Fibroblast of skin of back (primary cell): Measurements from ENCODE around the gene CASTOR1.

Source experiments
- DNase-seq: peaks from one replicate; pipeline ENCODE4 v3.0.0-alpha.2; 2013

CASTOR1 gene

GRCh38 chr22:30297991-30298701 lies 8.8 kb upstream of the CASTOR1 start:
- DNase-seq = no peak

- DNase-seq = no peak
These were observed 8.1 kb upstream of the CASTOR1 start for GRCh38 chr22:30297276-30297990.

DNA sequence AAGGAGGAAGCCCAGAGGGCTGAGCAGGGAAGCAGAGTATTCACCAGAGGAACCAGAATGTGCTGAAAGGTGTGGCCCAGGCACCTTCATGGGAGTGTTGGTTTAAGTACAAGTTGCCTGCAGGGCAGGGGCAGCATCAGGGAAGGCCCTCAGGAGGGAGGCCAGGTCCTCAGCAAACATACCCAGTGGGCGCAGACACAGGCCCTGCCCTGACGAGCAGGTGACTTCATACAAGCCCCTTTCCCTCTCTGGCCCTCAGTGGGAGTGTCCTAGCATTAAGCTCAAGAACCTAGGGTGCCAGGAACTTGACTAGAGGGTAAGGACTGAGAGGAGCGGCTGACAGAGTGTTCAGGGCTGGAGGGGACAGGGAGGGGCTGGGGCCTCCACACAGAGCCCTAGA lies 7.5 kb upstream of the CASTOR1 start:
- DNase-seq = no peak

DNA sequence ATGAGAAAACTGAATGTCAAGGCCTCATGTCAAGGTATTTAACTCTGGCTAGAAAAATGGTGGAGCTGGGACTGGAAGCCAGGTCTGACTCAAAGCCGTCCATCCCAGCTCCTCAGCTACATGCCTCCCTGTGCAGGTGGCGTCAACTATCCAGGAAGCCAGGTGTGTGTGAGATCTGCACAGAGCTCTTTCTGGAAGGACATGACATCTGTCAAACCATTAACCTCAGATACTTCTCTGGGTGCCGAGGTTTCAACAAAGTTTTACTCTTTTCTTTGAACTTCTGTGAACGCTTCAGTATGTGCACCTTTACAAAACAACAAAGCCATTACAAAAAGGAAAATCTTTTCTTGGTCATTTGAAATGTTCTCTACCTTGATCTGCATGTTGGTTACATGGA lies 7.0 kb upstream of the CASTOR1 start:
- DNase-seq = no peak

DNA sequence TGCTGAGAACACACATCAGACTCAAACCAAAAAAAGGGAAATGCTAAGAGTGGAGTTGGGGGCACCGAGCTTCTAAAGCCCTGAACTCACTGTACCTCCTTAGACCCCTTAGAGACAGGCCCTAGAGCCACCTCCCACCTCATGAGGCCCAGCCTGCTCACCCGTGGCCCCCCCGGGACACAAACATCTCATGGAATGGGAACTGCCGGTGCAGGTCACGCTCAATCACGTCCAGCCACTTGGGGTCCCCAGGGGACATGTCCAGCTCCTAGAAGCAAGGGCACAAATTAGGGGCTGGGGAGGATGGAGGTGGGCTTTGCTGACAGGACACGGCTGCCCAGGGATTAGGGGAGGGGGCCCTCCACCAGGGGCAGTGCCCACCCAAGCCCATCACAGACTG lies 6.3 kb upstream of the CASTOR1 start:
- no peak for DNase-seq

- no peak for DNase-seq
These were observed 5.5 kb upstream of the CASTOR1 start for GRCh38 chr22:30294830-30295229.

GRCh38 chr22:30294066-30294465 lies 4.8 kb upstream of the CASTOR1 start:
- no peak for DNase-seq

DNA sequence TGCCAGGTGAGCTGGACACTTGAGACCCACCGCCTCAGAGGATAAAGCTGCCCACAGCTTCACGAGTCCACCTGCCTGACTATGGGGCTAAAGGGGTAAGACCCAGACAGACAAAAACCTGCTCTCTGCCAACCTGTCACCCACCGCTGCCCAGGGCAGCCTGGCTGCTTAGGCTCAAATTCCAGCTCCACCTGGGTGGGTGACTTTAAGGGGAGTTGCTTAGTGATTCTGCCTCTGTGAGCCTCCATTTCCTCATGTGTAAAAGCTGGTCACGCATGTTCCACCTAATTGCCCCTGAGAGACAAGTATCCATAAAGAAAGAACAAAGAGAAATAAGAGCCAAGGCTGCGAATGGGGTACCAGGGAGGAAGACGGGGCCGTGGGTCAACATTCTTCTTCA lies 3.7 kb upstream of the CASTOR1 start:
- no peak for DNase-seq

DNA sequence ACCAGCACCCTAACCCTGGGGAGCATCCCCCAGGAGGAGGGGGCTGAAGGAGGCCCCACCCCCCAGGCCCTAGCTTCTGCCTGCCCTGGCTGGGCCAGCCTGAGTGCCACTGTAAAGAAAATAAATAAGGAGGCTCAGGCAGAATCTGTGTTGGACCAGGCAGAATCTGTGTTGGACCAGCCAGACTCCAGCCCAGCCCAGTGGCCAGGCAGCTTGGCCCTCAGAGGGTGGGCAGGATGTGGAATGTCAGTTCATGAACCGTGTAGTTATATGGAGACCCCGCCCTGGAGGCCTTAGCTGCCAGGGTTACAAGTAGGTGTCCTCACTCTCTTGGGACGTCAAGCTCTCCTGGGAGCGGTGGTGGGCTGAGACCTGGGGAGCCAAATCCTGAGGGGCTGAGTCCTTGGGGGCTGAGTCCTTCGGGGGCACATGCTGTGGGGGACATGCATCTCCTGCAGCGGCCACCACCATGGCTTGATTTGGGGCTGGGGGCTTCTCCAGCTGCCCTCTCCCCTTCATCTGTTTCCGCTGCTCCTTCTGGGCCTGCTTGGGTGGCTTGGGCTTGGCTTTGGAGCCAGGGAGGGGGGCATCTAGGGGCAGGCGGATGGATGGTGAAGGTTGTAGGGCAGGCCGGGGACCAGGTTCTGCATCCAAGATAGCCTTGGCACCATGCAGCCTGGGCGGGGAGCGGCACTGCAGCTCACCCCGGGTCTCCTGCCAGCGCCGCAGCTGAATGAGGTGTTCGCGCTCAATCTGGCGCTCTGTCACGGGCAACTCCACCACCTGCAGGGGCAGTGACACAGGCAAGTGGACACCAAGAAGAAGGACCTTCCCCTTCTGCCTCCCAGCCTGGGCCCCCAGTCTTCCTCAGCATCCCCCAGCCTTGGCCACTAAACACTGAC lies 3.0 kb upstream of the CASTOR1 start:
- no peak for DNase-seq

DNA sequence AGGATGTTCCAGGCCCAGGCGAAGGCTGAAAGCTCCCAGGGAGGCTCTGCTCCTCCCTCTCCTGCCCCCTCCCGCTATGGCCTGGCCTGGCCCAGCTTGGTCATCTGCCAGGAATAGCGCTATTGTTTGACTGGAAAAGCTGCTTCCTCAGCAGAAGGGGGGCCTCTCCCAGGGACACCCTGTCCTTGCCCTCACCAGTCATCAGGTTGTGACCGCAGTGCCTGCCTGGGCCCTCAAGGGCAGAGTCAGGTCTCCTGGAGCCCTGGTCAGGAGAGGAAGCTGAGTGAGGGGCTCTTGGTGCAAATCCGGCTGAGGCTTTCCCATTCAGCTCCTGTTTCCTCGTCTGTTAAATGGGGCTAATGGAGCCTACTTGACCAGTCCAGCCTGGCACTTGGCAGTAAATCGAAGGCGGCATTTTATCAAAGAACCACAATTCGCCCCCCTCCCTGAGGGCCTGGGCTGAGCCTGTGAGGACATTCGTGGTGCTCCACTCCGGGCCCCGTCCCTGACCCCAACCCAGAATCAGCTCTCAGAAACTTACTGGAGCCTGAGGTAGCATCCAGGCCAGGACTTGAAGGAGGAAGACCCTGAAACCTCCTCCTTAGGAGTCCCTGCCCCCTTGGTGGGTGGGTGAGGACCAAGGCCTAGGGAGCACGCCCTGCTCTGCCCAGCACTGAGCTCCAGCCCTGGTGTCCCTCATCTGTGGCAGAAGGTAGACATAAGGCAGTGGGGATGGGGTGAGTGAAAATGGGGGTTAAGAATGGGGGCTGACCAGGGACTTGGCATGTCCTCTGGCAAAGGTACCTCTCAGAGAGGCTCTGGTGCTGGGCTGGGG lies 2.0 kb upstream of the CASTOR1 start:
- DNase-seq = peak; percentile 77

DNA sequence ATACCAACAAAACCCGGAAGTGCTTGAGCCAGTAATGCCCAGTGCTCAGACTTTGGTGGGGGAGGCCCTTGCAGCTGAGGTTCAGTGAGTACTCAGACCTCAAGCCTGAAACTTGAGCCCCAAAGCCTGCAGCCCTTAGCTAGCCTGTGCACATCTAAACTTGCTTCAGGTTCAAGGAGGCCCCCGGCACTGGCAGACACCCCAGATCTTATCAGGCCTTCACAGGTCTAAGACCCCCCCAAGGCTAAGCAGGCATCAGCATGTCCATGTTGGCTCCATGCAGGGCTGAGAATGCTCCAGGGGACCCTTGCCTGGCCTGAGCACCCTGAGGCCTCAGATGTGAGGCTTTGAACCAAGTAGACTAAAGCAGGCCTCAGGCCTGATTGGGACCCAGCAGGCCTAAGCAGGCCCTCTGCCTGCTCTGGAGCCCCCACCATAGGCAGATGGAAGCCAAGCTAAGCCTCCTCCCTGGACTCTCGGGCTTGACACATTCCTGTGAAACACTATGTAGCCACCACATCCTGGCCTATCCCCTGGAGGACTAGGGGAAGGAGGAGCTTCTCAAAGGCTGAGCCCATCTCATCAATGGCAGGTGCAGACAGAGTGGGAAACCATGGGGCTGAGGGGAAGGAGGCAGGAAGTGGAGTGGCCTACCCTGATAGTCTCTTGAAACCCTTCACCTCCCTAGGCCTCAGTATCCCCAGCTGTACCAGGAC lies 1.2 kb upstream of the CASTOR1 start:
- peak; percentile 89 for DNase-seq

DNA sequence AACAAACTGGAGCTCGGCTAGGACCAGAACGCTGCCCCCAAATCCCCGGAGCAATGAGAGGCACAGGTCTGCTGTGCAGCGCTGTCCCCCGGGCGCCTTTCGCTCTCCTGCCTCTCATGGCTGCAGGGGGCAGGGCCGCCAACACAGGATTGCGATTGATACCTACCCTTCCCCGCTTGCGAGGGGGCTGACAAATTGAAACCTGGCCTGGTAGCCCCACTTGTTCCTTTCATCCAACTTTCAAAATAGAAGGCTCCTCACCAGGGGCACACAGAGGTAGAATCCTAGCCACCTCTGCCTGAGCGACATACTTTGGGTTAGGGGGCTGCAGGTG lies 642 bp upstream of the CASTOR1 start:
- DNase-seq = no peak

GRCh38 chr22:30288419-30289140 lies 725 bp downstream of the CASTOR1 start:
- no peak for DNase-seq

DNA sequence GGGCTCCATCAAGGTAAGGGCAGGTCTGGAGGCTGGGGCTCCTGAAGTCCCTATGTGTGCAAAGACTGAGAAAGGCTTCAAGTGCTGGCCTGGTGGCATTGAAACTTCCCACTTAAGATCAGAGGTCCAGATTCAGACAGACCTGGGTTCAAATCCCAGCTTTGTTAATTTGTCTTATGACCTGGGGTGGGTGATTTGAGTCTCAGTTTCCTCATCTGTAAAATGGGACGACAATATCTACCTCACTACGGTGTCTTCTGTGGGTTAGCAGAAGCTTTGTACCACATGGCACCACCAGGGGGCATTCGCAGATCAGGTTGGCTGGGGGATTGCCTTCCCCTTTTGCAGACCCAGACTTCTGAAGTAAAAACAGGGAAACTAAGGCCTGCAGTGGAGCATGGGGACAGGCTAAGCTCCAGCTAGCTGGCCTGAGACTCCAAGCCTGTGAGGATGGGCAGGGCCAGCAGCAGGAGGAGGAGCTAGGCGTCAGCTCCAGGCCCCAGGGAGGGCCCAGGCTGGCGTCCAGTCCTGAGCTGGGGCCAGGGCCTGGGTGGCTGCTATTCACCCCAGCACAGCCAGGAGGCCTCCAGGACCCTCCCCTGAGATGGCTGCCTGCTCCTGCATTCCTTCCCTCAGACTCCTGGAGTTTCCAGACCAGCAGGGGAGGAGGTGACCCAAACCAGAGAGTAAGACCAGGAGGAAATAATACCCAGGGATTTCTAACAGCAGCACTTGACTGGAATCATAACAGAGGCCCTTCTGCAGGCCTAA lies 1.5 kb downstream of the CASTOR1 start:
- DNase-seq = peak; percentile 93

DNA sequence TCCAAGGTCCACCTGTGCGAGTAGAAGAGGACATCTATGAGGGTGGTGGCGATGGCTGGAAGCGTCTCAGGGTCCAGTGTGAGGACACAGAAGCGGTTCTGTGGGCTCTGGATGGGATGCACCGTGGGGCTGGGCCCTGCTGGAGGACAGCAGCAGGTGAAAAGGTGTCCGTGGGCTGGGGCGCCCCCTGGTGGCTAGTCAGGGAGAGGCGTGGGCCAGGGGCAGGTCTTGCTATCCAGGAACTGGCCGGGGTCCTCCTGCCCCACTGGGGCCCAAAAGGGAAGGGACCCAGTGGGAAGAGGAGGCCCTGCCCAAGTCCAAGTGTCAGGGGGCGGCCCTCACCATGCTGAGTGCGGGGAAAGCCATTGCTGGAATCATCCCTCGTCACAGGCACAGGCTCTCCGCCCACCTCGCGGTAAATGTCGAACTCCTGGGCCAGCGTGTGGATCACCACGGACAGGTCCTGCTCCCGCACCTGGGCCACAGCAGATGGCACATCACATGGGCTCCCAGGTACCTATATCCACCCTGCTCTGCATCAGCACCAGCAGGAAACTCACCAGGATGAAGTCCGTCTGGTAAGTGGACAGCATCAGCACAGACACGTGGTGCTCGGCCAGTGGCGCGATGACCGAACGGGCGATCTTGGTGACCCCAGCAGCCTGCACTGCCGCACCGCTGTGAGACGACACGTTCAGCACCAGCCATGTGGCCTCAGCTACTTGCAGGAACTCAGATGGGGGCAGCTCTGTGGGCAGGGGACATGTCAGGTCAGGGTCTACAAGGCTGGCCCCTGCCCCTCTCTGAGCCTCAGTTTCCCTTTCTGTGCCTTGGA lies 2.3 kb downstream of the CASTOR1 start:
- no peak for DNase-seq

GRCh38 chr22:30286331-30286730 lies 3.0 kb downstream of the CASTOR1 start:
- no peak for DNase-seq

- DNase-seq = no peak
These were observed 3.5 kb downstream of the CASTOR1 start for GRCh38 chr22:30285846-30286200.

- DNase-seq = no peak
These were observed 4.0 kb downstream of the CASTOR1 start for GRCh38 chr22:30285176-30285845.

DNA sequence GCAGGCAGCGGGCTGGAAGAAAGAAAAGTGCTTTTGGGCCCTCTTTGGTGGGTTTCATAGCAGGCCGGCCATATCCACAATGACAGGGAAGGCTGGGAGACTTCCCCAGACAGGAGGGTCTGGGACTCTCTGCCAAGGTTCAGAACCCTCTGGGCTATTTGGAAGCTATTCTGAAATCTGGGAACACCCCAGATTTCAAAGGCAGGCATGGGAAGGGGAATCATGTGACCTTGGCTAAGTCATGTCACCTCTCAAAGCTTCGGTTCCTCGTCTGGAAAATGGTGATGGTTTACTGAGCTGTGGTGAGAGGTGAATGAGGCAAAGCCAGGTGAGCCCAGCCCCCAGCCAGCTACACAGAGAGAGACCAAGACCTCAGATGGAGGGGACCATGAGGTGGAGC lies 4.6 kb downstream of the CASTOR1 start:
- DNase-seq = no peak
